Hair follicular keratinocyte (primary cell): ENCODE data around the gene NMNAT1. TPM values are rescaled to one million over a fixed set of nuclear protein-coding genes. Genes with fewer than 3 reads are reported as not detected.

Experiments used
- total RNA-seq: library from RNA; depleted of rRNA; stranded (reverse); fragments of >200 nt; gene quantifications from 2 replicates; pipeline ENCODE4 v1.2.3, GENCODE V29; 2015

The NMNAT1 gene
- total RNA-seq, result 6.9 and 9.0 TPM in 2 replicates

DNA sequence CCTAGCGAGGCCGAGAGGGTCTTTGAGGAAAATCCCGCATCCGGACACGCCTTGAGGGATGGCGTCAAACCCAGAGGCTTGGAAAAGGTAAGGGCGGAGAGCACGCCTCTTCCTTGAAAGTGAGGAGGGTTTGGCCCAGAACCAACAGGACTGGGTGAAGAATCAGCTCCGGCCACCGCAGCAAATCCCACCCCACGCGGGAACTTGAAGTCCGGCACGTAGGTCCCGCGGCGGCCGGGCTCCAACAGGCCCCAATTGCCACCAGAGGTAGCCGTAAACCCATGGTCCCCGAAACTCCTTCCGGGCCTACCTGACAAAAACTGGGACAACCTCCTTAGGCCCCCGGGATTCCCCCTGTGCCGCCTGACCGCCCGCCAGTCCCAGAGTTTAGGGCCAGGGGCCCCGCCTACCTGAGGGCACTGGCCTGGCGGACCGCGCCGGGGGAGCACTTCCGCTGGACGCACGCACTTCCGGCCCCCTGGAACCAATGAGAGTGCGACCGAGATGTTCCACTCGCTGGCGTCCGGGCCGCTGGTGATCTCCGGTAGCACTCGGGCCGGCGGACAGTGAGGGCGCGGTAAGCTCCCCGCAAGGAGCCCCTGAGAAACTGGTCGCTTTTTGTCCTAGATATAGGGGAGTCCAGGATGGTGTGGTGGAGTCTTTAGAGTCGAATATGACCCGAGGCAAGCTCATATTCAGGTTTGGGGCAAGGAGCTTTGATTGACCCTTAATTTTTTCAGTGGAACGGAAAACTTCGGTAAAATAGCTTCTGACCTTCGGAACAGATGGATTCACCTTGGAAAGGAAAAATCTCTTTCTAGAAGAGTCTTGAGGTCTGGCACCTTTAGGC, at the start of gene NMNAT1, which contains the start of gene LZIC:
NMNAT1 (plus strand) TSS at position 537 of the 850 bp plus-strand sequence. CDS start 28,599 bp downstream, outside the sequence.
LZIC (minus strand) TSS at position 453 of the 850 bp plus-strand sequence. CDS start 6,772 bp downstream, outside the sequence.

DNA sequence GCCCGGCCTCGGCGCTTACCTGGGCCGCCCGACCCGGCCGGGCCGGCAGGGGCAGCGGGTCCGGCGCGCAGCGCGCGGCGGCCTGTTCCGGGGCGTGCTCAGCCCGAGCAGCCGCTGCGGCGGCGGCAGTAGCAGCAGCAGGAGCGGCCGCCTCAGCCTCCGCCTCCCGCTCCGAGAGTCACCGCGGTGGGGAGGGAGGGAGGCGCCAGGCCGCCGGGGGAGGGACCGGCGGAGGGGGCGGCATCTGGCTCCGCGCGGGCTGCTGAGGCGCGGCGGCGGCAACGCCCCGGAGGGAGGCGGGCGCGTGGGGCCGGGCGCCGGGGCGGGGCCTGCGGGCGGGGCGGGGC, 33.2 kb upstream of the NMNAT1 start, which contains the start of gene CTNNBIP1:
CTNNBIP1 (minus strand) TSS at position 194 of the 347 bp plus-strand sequence. CDS start 38,205 bp downstream, outside the sequence.

DNA sequence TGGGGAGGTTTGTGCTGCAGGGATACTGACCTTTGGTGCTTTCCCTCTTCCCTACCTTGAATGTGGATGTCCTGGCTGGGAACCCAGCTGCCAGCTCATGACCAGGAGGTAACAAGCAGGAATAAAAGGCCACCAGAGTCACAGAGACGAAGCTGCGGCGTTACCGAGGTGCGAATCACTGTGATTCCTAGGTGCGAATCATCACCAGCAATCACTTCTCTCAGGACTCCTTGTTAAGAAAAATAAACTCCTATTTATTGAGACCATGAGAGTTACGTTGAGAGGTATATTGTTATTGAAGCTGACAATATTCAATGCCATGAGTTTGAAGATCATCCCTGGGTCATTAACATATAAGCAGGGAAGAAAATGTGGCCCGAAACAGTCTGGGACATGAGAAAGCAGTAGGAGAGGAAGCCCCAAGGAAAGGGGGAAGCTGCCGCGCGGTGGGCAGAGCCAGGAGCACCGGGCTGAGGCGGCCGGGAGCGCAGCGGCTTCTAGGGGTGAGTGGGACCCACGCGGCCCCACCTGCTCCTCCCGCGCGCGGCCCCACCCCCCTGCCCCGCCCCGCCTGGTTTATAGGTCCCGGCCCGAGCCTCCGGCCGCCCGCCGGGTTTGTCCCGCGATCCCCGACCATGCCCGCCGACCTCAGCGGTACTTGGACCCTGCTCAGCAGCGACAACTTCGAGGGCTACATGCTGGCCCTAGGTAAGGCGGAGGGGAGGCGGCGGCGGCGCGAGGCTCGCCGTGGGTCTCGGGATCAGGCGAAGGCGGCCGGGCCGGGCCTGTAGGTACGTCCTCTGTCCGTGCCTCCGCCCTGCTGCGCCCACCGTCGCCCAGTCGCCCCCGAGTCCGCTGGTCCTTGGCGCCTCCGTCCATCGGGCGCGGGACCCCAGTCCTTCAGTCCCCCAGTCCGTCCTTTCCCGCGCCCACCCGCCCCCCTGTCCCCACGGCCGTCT, 53.6 kb downstream of the NMNAT1 start, which contains the start of gene RBP7:
RBP7 (plus strand) TSS at position 605 of the 959 bp plus-strand sequence; CDS start at position 636, 31 bp downstream.

DNA sequence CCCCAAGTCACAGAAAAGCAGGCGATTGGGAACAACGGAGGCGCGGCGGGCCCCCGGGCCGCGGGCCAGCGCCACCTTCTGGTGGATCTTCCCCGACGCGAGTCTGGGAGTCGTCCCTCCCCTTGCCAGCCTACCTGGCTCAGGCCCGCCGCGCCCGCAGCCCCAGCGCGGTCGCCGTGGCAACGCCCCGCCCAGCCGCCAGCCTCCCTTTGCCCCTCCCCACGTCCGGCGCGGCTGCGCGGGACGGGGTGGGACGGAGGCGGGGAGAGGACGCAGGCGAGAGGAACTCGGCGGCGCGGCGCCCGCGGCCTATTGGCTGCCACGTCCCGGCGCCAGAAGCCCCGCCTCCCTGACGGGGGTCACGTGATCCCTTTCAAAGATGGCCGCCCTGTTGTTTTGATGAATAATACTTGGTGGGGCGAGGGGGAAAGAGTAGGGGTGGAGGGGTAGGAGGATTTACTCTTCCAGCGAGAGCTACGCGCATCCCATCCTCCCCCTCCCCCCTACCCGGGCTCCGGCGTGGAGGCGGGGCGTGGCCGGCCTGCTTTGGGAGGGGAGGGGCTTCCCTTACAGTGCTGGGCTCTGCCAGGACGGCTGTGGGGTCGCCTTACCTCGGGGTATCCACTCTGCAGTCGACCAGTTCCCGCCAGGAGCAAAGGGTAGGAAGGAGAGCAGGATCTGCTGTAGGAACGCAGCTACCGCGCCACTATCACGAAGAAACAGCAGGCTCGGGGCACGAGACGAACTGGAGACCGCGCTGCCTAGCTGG, 89.5 kb downstream of the NMNAT1 start, which contains the start of gene UBE4B:
UBE4B (plus strand) TSS at position 369 of the 769 bp plus-strand sequence. CDS start 713 bp downstream, outside the sequence.

Other genes starting within 250 kb of the NMNAT1 start
- gene CLSTN1, start 119.5 kb upstream of the NMNAT1 start, total RNA-seq, result 115 and 119 TPM in 2 replicates
- 80.1 and 86.2 TPM in 2 replicates for gene CTNNBIP1, start 33.2 kb upstream of the NMNAT1 start, total RNA-seq
- gene LZIC, start 84 bp upstream of the NMNAT1 start, total RNA-seq, result 21.7 and 26.0 TPM in 2 replicates
- 1.4 and 4.1 TPM in 2 replicates for gene RBP7, start 53.8 kb downstream of the NMNAT1 start, total RNA-seq
- gene UBE4B, start 89.5 kb downstream of the NMNAT1 start, total RNA-seq, result 25.7 and 28.6 TPM in 2 replicates